ENCODE data around the gene RPS24. TPM values are rescaled to one million over a fixed set of nuclear protein-coding genes. Genes with fewer than 3 reads are reported as not detected.
A peak's percentile ranks its signal among the peaks of the same experiment; 100 is the strongest.

RPS24 gene
- total and polyA plus RNA-seq, 7 experiments from 2014 or later, result 1,173 to 2,466 (median 1,582) TPM

DNA sequence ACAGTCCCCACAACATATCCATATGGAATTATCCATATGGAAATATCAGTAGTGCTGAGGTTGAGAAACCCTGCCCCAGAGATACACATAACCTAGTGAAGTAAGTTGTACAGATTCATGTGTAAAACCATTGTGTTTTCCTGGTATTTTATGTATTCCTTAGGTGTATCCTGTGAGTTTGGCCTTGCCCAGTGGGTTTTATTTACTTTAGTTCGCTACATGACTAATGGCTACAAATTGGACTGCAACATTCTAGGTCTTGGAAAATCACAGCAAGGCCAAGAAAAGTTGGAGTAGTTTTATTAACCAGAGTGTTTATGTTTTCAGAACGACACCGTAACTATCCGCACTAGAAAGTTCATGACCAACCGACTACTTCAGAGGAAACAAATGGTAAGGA, 1.4 kb downstream of the RPS24 start:
- Mint-ChIP-seq H3K27ac (peak overlapping the region; percentile 86 to 99 (median 91)), H3K27me3 (no peaks in the 10 kb centered on the region), H3K4me1 (peaks cover 19 to 64% (median 57%) of the 10 kb centered on the region in 7 donors), H3K36me3 (peaks cover 16 to 44% (median 22%) of the 10 kb centered on the region in 5 donors), H3K9me3 (no peaks in the 10 kb centered on the region), H3K4me3 (peak overlapping the region in 9 of 10 donors; percentile 82 to 95 (median 93))
- intact Hi-C loops (cut with micrococcal nuclease), result no loop called here
- Histone ChIP-seq H3K27me3 (ENCODE audit: control insufficient read depth in 2 of 2, insufficient read depth in 2 of 2, low read length in 2 of 2) (no peaks in the 10 kb centered on the region), H3K36me3 (ENCODE audit: control insufficient read depth in 2 of 3, insufficient read depth in 3 of 3, low read length in 3 of 3) (peaks cover 30 to 47% (median 32%) of the 10 kb centered on the region in 3 experiments), H3K4me1 (ENCODE audit: control insufficient read depth in 2 of 2, insufficient read depth in 2 of 2, low read length in 2 of 2) (peaks cover 32 to 34% of the 10 kb centered on the region in 2 donors), H3K27ac (ENCODE audit: low read depth, low read length) (peak overlapping the region; percentile 79), H3K4me3 (ENCODE audit: low read length) (peak overlapping the region; percentile 87), H3K9me3 (ENCODE audit: control insufficient read depth in 2 of 3, low read length in 3 of 3) (no peaks in the 10 kb centered on the region)
- DNase-seq, result no peak
- ATAC-seq, result no peak
- ChIA-PET POLR2A (no interaction called here), CTCF (no interaction called here)

DNA sequence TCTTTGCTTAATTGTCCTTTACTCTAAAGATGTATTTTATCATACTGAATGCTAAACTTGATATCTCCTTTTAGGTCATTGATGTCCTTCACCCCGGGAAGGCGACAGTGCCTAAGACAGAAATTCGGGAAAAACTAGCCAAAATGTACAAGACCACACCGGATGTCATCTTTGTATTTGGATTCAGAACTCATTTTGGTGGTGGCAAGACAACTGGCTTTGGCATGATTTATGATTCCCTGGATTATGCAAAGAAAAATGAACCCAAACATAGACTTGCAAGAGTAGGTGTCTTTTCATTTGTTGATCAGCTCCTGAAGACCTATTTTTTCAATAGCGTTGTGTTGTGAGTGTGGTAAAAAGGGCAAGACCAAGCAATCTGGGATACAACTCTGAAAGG, 1.8 kb downstream of the RPS24 start:
- Histone ChIP-seq H3K27me3 (ENCODE audit: control insufficient read depth in 2 of 2, insufficient read depth in 2 of 2, low read length in 2 of 2) (no peaks in the 10 kb centered on the region), H3K4me3 (ENCODE audit: low read length) (no peak overlapping the region), H3K4me1 (ENCODE audit: control insufficient read depth in 2 of 2, insufficient read depth in 2 of 2, low read length in 2 of 2) (peaks cover 31 to 34% of the 10 kb centered on the region in 2 donors), H3K27ac (ENCODE audit: low read depth, low read length) (peak overlapping the region; percentile 44), H3K9me3 (ENCODE audit: control insufficient read depth in 2 of 3, low read length in 3 of 3) (no peaks in the 10 kb centered on the region), H3K36me3 (ENCODE audit: control insufficient read depth in 2 of 3, insufficient read depth in 3 of 3, low read length in 3 of 3) (peaks cover 32 to 51% (median 34%) of the 10 kb centered on the region in 3 experiments)
- no peak for ATAC-seq
- Mint-ChIP-seq H3K4me3 (peak overlapping the region; percentile 16 to 95 (median 92)), H3K27me3 (no peaks in the 10 kb centered on the region), H3K4me1 (peaks cover 19 to 62% (median 55%) of the 10 kb centered on the region in 7 donors), H3K9me3 (no peaks in the 10 kb centered on the region), H3K27ac (peak overlapping the region; percentile 39 to 96 (median 88)), H3K36me3 (peaks cover 16 to 45% (median 22%) of the 10 kb centered on the region in 5 donors)
- CTCF ChIA-PET, result no interaction called here
- DNase-seq, result no peak
- POLR2A ChIA-PET, result no interaction called here
- intact Hi-C loops (cut with micrococcal nuclease), result no loop called here

DNA sequence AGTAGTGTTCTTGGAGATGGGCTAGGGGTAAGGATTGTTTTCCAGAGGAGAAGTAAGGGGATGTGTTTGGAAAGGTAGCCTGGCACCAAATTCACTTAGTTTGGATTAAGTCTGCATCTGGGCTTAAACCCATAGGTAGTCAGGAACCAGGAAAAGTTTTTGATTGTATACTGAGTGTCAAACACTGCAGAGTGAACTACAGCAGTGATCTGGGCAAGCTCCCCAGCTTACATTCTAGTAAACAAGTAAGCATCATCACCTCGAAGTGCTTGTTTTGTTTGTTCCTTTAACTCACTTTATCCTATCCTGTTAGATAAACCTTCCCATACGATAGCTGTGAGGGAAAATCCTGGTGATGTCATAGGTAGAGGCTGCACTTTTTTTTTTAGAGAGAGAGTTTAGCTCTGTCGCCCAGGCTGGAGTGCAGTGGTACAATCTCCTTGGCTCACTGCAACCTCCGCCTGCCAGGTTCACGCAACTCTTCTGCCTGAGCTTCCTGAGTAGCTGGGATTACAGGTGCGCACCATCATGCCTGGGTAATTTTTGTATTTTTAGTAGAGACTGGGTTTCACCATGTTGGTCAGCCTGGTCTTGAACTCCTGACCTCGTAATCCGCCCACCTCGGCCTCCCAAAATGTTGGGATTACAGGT, 2.4 kb downstream of the RPS24 start:
- no peak for ATAC-seq
- Mint-ChIP-seq H3K27ac (peak overlapping the region; percentile 39 to 96 (median 88)), H3K27me3 (no peaks in the 10 kb centered on the region), H3K9me3 (no peaks in the 10 kb centered on the region), H3K4me1 (peaks cover 21 to 68% (median 55%) of the 10 kb centered on the region in 7 donors), H3K4me3 (peak overlapping the region in 9 of 10 donors; percentile 7 to 95 (median 91)), H3K36me3 (peaks cover 22 to 51% (median 28%) of the 10 kb centered on the region in 5 donors)
- no peak overlapping the region for H3K4me3 ChIP-seq (ENCODE audit: low read length)
- ChIA-PET POLR2A (interaction anchor here (0.6 to 1.1 kb wide), 2 partner anchors 11 to 1154 kb away, joined by 3 read pairs; no protein-coding TSS in a partner anchor), CTCF (interaction anchor here (0.8 to 1.4 kb wide), 2 partner anchors 10 to 11 kb away, joined by 3 to 4 read pairs; no protein-coding TSS in a partner anchor)
- intact Hi-C loops (cut with micrococcal nuclease), result no loop called here
- no peak for DNase-seq
- peak overlapping the region; percentile 44 for H3K27ac ChIP-seq (ENCODE audit: low read depth, low read length)
- peaks cover 31 to 34% of the 10 kb centered on the region in 2 donors for H3K4me1 ChIP-seq (ENCODE audit: control insufficient read depth in 2 of 2, insufficient read depth in 2 of 2, low read length in 2 of 2)
- H3K9me3 ChIP-seq (ENCODE audit: control insufficient read depth in 2 of 3, low read length in 3 of 3), result no peaks in the 10 kb centered on the region
- peaks cover 32 to 57% (median 40%) of the 10 kb centered on the region in 3 experiments for H3K36me3 ChIP-seq (ENCODE audit: control insufficient read depth in 2 of 3, insufficient read depth in 3 of 3, low read length in 3 of 3)
- no peaks in the 10 kb centered on the region for H3K27me3 ChIP-seq (ENCODE audit: control insufficient read depth in 2 of 2, insufficient read depth in 2 of 2, low read length in 2 of 2)

DNA sequence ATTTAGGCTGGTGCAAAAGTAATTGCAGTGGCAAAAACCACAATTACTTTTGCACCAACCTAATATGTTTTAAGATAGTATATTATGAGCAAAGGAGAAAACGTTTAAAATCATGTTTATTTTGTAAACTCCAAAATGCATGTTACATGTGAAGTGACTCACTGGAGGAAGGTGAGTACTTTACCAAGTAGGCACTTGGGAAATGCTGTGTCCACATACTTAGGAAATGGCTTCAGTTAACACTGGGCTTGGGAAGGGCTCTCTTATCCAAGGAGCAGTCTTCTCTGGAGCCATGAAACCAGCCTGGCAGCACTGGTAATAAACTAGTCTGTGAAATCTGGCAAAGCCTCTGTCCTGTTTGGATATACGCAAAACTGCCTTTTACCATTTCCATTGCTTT, 4.4 kb downstream of the RPS24 start:
- DNase-seq, result no peak
- Mint-ChIP-seq H3K36me3 (peaks cover 28 to 63% (median 35%) of the 10 kb centered on the region in 5 donors), H3K9me3 (no peaks in the 10 kb centered on the region), H3K4me1 (peaks cover 30 to 79% (median 61%) of the 10 kb centered on the region in 7 donors), H3K27me3 (no peaks in the 10 kb centered on the region), H3K4me3 (peak overlapping the region in 1 of 10 donors; percentile 82), H3K27ac (peak overlapping the region in 2 of 9 donors; percentile 8 to 34)
- CTCF ChIA-PET, result no interaction called here
- no peak overlapping the region for H3K4me3 ChIP-seq (ENCODE audit: low read length)
- peaks cover 32 to 73% (median 50%) of the 10 kb centered on the region in 3 experiments for H3K36me3 ChIP-seq (ENCODE audit: control insufficient read depth in 2 of 3, insufficient read depth in 3 of 3, low read length in 3 of 3)
- peaks cover 31 to 34% of the 10 kb centered on the region in 2 donors for H3K4me1 ChIP-seq (ENCODE audit: control insufficient read depth in 2 of 2, insufficient read depth in 2 of 2, low read length in 2 of 2)
- POLR2A ChIA-PET, result no interaction called here
- ATAC-seq, result no peak
- no peaks in the 10 kb centered on the region for H3K27me3 ChIP-seq (ENCODE audit: control insufficient read depth in 2 of 2, insufficient read depth in 2 of 2, low read length in 2 of 2)
- intact Hi-C loops (cut with micrococcal nuclease), result no loop called here
- H3K27ac ChIP-seq (ENCODE audit: low read depth, low read length), result no peak overlapping the region
- H3K9me3 ChIP-seq (ENCODE audit: control insufficient read depth in 2 of 3, low read length in 3 of 3), result no peaks in the 10 kb centered on the region

DNA sequence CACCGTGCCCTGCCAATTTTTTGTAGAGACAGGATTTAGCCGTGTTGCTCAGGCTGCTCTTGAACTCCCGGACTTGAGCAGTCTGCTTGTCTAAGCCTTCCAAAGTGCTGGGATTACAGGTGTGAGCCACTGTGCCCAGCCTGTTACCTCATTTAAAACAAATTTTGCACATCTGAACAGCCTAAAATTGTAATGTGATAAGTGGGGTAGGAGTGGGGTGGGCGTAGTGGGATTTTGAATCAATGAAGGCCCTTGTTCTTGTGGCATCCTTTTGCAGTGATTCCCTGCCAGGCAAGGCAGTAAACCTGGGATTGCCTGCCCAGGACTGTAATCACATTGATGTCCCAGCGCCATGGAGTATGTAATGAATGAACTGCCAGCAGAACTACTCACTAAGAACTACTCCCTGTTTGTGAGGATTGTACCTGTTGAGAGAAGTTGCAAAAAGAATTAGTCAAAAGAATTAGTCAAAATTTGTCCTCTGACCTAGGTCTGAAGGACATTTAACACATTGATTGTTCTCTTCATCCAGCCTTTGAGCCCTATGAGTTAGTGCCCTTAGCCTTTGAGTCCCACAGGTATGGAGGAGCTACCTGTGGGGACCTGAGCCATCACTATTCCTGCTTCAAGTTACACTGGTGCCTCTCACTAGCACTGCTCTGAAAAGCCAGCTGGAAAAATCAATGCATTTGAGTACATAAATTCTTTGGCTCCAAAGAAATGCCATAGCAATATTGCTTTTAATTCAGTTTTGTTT, 5.3 kb downstream of the RPS24 start:
- Histone ChIP-seq H3K4me1 (ENCODE audit: control insufficient read depth in 2 of 2, insufficient read depth in 2 of 2, low read length in 2 of 2) (peaks cover 31 to 34% of the 10 kb centered on the region in 2 donors), H3K27me3 (ENCODE audit: control insufficient read depth in 2 of 2, insufficient read depth in 2 of 2, low read length in 2 of 2) (no peaks in the 10 kb centered on the region), H3K9me3 (ENCODE audit: control insufficient read depth in 2 of 3, low read length in 3 of 3) (no peaks in the 10 kb centered on the region), H3K36me3 (ENCODE audit: control insufficient read depth in 2 of 3, insufficient read depth in 3 of 3, low read length in 3 of 3) (peaks cover 32 to 74% (median 50%) of the 10 kb centered on the region in 3 experiments), H3K27ac (ENCODE audit: low read depth, low read length) (peak overlapping the region; percentile 14), H3K4me3 (ENCODE audit: low read length) (no peak overlapping the region)
- ChIA-PET CTCF (no interaction called here), POLR2A (interaction anchor here (0.6 kb wide), 1 partner anchor 18 kb away, joined by 3 read pairs; no protein-coding TSS in a partner anchor)
- ATAC-seq, result no peak
- peaks cover 28 to 63% (median 35%) of the 10 kb centered on the region in 5 donors for H3K36me3 Mint-ChIP-seq
- DNase-seq, result no peak
- peak overlapping the region in 5 of 9 donors; percentile 6 to 81 (median 40) for H3K27ac Mint-ChIP-seq
- H3K4me1 Mint-ChIP-seq, result peaks cover 29 to 76% (median 61%) of the 10 kb centered on the region in 7 donors
- H3K9me3 Mint-ChIP-seq, result no peaks in the 10 kb centered on the region
- H3K4me3 Mint-ChIP-seq, result peak overlapping the region in 3 of 10 donors; percentile 17 to 56 (median 20)
- H3K27me3 Mint-ChIP-seq, result no peaks in the 10 kb centered on the region
- intact Hi-C loops (cut with micrococcal nuclease), result no loop called here

DNA sequence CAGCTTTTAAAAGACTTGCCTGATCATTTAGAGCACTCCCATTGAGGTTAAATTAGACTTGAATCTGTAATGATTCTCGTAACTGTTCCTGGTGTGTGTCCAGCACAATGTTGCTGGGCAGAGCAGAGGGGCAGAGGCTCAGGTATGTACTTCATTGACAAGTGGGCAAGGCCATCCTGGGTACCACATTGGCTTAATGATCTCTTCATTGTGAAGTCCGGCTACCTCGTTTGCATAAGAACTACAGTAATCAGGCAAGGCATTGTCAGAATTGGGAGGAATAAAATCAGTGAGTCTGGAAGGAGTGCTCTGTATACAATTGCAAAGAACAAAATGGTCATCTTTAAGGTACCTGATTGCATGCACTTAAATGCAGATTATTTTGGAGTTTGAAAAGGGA, 6.1 kb downstream of the RPS24 start:
- intact Hi-C loops (cut with micrococcal nuclease), result no loop called here

More for the DNA sequence above, 6.1 kb downstream of the RPS24 start:
- ATAC-seq (no peak), DNase-seq (no peak)
- H3K4me3 Mint-ChIP-seq, result no peak overlapping the region
- H3K27ac ChIP-seq (ENCODE audit: low read depth, low read length), result peak overlapping the region; percentile 12
- H3K9me3 ChIP-seq (ENCODE audit: control insufficient read depth in 2 of 3, low read length in 3 of 3), result no peaks in the 10 kb centered on the region
- H3K27me3 ChIP-seq (ENCODE audit: control insufficient read depth in 2 of 2, insufficient read depth in 2 of 2, low read length in 2 of 2), result no peaks in the 10 kb centered on the region
- peaks cover 27 to 63% (median 35%) of the 10 kb centered on the region in 5 donors for H3K36me3 Mint-ChIP-seq
- peak overlapping the region in 2 of 9 donors; percentile 61 to 81 for H3K27ac Mint-ChIP-seq
- H3K9me3 Mint-ChIP-seq, result no peaks in the 10 kb centered on the region
- H3K4me1 ChIP-seq (ENCODE audit: control insufficient read depth in 2 of 2, insufficient read depth in 2 of 2, low read length in 2 of 2), result peaks cover 27 to 28% of the 10 kb centered on the region in 2 donors
- H3K27me3 Mint-ChIP-seq, result no peaks in the 10 kb centered on the region
- ChIA-PET CTCF (no interaction called here), POLR2A (no interaction called here)
- H3K4me1 Mint-ChIP-seq, result peaks cover 23 to 76% (median 64%) of the 10 kb centered on the region in 7 donors
- peaks cover 32 to 79% (median 50%) of the 10 kb centered on the region in 3 experiments for H3K36me3 ChIP-seq (ENCODE audit: control insufficient read depth in 2 of 3, insufficient read depth in 3 of 3, low read length in 3 of 3)
- H3K4me3 ChIP-seq (ENCODE audit: low read length), result no peak overlapping the region
